WTC11 (cell line): ENCODE measurements around the gene ZNF236.
"Not testable (repeated sequence)": the region's sequence is repeated elsewhere in the genome, so short reads cannot be mapped to it uniquely, and the experiment has no call there.

Experiments
- CTCF ChIP-seq: fragments of 200-600 bp; IDR thresholded peaks from 2 replicates; pipeline ENCODE4 v1.8.0; 2022; ENCODE audit warnings: antibody characterized with exemption
- MLX ChIP-seq: sonication (generic); formaldehyde crosslinking; IDR thresholded peaks from 2 replicates; pipeline ENCODE4 v1.8.1; 2023; ENCODE audit warnings: mild to moderate bottlenecking, missing genetic modification reagents, moderate library complexity
- SP1 ChIP-seq: sonication (generic); formaldehyde crosslinking; conservative IDR thresholded peaks from 2 replicates; pipeline ENCODE4 v1.8.1; 2022; ENCODE audit warnings: missing genetic modification reagents
- ZBTB43 ChIP-seq: sonication (generic); formaldehyde crosslinking; IDR thresholded peaks from 2 replicates; pipeline ENCODE4 v1.8.1; 2023; ENCODE audit warnings: mild to moderate bottlenecking, missing genetic modification reagents
- ZNF317 ChIP-seq: sonication (generic); formaldehyde crosslinking; IDR thresholded peaks from 2 replicates; pipeline ENCODE4 v1.8.1; 2023; ENCODE audit warnings: low read depth, mild to moderate bottlenecking, moderate library complexity, missing genetic modification reagents, borderline replicate concordance
- ZNF425 ChIP-seq: fragments of 250-450 bp; sonication (Bioruptor Pico); conservative IDR thresholded peaks from 2 replicates; pipeline ENCODE4 v1.9.0; 2021; ENCODE audit warnings: mild to moderate bottlenecking
- ZNF532 ChIP-seq: fragments of 250-450 bp; sonication (Bioruptor Pico); IDR thresholded peaks from 2 replicates; pipeline ENCODE4 v1.9.0; 2021; ENCODE audit warnings: mild to moderate bottlenecking, borderline replicate concordance

GRCh38 chr18:76990343-76991020 lies 168.1 kb downstream of the ZNF236 start:
- not testable (repeated sequence) for TF ChIP-seq CTCF; ZNF317 (CRISPR knock-in tag); ZNF425 (CRISPR knock-in tag); ZNF532 (CRISPR knock-in tag); MLX (CRISPR knock-in tag); SP1 (CRISPR knock-in tag); ZBTB43 (CRISPR knock-in tag)
